Omental fat pad (tissue), 4 donors: Measurements from ENCODE around the gene OSTF1. TPM values are rescaled to one million over a fixed set of nuclear protein-coding genes. Genes with fewer than 3 reads are reported as not detected.

Source experiments
- ATAC-seq: fragments of 150-250 bp; one replicate; pipeline ENCODE4 v1.9.1; 2016; ENCODE audit warnings: mild to moderate bottlenecking, moderate library complexity; ENCODE audit not compliant: low FRiP score
- DNase-seq: peaks from one replicate; pipeline ENCODE4 v3.0.0-alpha.2; 2019; ENCODE audit warnings: low spot score
- total RNA-seq, 4 donors: library from RNA; depleted of rRNA; stranded (reverse); fragments of >200 nt; gene quantifications; one replicate each; pipeline ENCODE4 v1.1.0, GENCODE V29; 2016
- TF ChIP-seq, protein P1 (sequence below), 3 donors: fragments of 450-650 bp; IDR thresholded peaks; one replicate each; pipeline ENCODE4 v1.5.1; 2016 to 2017; ENCODE audit warnings: antibody characterized with exemption in 3 of 3, mild to moderate bottlenecking in 3 of 3, moderate library complexity in 2 of 3

Gene OSTF1, protein sequence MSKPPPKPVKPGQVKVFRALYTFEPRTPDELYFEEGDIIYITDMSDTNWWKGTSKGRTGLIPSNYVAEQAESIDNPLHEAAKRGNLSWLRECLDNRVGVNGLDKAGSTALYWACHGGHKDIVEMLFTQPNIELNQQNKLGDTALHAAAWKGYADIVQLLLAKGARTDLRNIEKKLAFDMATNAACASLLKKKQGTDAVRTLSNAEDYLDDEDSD
- 10 to 100 TPM; 30.7 to 58.6 (median 37.3) TPM for total RNA-seq

DNA sequence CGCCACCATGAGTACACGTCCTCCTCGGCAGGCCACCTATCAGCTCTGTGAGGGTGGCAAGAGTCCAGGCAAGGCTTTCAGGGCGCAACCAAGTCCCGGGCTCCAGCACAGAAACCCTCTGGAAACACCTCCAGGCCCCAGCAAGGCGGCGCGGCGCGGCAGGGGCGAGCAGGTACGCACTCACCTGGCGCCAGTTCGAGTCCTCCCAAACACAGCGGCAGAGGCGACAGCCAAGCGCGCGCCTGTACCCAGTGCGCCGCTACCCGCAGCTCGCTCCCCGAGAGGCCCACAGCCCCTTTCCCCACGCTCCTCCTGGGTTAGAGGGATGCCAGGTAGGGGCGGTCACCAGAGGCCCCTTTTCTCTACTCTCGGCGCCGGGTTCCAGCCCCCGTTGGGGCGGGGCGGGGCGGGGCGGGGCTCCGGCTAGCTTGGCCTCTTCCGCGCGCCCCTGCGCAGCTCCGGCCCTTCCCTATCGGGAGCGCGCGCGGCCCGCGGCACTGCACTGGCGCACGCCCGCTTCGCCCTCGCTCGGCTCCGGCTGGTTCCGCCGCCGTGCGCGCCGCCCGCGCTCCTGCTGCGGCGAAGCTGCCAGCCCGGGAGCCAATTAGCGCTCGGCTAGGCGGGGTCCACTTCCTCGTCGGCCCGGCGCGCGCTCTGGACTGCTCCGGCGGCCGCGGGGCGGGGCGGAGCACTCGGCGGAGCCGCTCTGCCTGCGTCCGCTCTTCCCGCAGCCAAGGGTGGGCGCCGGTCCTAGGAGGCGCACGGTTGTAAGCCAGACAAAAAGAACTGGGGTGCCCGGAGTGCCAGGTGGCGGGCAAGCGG is at the start of gene OSTF1, which contains the start of gene NMRK1:
Gene OSTF1, plus strand, starts transcription at position 691 of the 822 bp plus-strand sequence. CDS start 179 bp downstream, outside the sequence.
Gene NMRK1, minus strand, starts transcription at position 332 of the 822 bp plus-strand sequence. CDS start 5,040 bp downstream, outside the sequence.
- DNase-seq, result peak; percentile 69
- ATAC-seq, result peak; percentile 96
- TF ChIP-seq, protein P1, sequence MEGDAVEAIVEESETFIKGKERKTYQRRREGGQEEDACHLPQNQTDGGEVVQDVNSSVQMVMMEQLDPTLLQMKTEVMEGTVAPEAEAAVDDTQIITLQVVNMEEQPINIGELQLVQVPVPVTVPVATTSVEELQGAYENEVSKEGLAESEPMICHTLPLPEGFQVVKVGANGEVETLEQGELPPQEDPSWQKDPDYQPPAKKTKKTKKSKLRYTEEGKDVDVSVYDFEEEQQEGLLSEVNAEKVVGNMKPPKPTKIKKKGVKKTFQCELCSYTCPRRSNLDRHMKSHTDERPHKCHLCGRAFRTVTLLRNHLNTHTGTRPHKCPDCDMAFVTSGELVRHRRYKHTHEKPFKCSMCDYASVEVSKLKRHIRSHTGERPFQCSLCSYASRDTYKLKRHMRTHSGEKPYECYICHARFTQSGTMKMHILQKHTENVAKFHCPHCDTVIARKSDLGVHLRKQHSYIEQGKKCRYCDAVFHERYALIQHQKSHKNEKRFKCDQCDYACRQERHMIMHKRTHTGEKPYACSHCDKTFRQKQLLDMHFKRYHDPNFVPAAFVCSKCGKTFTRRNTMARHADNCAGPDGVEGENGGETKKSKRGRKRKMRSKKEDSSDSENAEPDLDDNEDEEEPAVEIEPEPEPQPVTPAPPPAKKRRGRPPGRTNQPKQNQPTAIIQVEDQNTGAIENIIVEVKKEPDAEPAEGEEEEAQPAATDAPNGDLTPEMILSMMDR (IDR thresholded peaks at IDR 0.05), result no peak

DNA sequence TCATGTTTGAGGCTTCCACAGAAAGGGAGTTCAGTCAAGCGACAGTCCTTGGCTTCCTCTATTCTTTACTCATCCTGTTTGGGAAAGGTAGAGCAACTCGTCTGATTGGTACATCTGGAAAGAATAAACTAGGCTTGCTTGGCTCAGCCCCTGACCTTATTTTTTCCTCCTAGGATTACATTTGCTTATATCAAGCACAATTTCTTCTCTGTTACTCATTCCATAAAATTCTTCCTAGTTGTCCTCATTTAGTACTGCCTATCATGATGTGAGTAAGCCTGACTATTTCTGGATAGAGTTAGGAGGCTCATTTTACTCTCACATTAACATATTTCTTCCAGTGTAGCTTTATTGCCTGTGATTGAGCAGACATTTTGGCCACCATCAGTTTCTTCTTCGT is 49.3 kb upstream of the OSTF1 start:
- ATAC-seq (peak; percentile 78), DNase-seq (no peak)
- TF ChIP-seq, protein P1 (IDR thresholded peaks at IDR 0.05), result no peak

DNA sequence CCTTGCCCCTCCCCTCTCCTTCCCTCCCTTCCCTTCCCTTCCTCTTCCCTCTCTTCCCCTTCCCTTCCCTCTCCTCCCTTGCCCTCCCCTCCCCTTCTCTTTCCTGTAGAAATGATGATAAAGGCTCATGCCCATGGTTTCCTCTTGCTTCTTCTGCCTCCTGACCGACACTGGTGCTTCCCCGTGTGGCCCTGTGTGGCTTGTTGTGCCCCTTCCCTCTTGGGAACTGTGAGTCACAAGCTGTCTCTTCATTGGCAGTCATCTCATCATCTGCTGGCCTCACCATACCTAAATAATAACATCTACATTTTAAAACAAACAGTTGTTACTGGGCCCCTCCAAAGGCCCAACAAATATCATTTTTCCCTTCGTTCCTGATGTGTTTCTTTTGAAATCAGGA is 48.5 kb upstream of the OSTF1 start:
- ATAC-seq, result no peak
- TF ChIP-seq, protein P1 (IDR thresholded peaks at IDR 0.05), result no peak
- no peak for DNase-seq

DNA sequence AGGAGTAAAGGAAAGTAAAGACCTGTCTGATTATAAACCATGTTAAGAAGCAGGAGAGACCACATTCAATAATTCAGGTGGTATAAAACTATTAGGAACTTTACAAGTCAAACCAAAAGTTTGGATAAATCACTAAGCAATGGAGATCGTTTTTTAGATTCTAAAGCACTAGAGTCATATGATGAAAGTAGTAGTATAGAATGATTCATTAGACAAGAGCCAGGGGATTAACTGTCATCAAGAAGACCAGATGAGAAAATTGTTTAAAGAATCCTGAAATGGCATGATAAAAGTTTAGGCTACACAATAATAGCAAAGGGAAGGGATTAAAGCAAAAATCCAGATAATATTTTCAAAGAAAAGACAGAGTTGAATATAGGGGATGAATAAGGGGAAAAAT is 47.3 kb upstream of the OSTF1 start:
- no peak for DNase-seq
- no peak for ATAC-seq
- TF ChIP-seq, protein P1 (IDR thresholded peaks at IDR 0.05), result no peak

DNA sequence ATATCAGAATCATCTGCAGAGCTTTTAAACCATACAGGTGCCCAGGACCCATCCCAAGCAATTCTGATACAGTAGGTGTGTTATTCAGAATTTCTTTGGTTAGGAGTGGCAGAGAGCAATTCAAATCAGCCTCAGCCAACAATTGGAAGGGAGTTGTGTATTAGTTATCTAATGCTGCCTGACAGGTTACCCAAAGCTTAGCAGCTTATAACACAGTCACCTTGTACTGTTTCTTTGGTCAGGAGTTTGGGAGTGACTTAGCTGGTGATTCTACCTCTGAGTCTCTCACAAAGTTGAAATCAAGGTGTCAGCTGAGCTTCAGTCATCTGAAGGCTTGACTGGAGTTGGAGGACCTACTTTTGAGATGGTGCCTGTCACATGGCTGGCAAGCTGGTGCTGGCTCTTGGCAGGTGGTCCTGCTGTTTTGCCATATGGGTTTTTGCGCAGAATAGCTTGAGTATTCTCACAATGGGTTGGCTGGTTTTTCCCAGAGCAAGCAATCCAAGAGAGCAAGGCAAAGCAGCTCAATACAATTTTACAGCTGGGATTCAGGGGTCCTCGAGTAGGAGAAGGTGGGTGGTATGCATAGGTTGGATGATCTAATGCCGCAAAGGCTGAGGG is 41.5 kb upstream of the OSTF1 start:
- TF ChIP-seq, protein P1 (IDR thresholded peaks at IDR 0.05), result no peak
- ATAC-seq, result no peak
- no peak for DNase-seq

DNA sequence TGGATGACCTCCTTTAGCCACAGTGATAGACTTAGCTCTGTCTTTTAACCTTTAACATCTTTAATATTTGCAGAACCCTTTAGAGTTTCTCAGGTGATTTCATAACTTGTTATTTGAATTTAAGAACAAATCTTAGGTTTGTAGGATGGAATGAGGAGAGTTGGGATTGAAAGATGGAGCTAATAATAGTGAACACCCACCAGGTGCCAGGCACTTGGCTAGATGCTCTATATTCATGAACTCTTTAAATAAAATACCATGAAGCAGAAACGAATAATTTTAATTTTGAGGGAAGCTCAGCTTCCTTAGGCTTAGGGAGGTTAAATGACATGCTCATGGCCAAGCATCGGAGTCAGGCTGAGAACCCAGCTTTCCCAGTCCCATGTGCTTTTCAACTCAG is 40.8 kb upstream of the OSTF1 start:
- DNase-seq, result no peak
- ATAC-seq, result no peak
- TF ChIP-seq, protein P1 (IDR thresholded peaks at IDR 0.05), result no peak
